GM19328 (cell line): ENCODE measurements around the gene PRR9.
"Not testable (repeated sequence)": the region's sequence is repeated elsewhere in the genome, so short reads cannot be mapped to it uniquely, and the experiment has no call there.

Source experiments
- ATAC-seq: cut with Tn5 transposase; IDR thresholded peaks from one replicate; pipeline ENCODE4 v1.9.1; 2021; ENCODE audit warnings: mild to moderate bottlenecking, moderate library complexity; ENCODE audit not compliant: unreplicated experiment

Gene PRR9

DNA sequence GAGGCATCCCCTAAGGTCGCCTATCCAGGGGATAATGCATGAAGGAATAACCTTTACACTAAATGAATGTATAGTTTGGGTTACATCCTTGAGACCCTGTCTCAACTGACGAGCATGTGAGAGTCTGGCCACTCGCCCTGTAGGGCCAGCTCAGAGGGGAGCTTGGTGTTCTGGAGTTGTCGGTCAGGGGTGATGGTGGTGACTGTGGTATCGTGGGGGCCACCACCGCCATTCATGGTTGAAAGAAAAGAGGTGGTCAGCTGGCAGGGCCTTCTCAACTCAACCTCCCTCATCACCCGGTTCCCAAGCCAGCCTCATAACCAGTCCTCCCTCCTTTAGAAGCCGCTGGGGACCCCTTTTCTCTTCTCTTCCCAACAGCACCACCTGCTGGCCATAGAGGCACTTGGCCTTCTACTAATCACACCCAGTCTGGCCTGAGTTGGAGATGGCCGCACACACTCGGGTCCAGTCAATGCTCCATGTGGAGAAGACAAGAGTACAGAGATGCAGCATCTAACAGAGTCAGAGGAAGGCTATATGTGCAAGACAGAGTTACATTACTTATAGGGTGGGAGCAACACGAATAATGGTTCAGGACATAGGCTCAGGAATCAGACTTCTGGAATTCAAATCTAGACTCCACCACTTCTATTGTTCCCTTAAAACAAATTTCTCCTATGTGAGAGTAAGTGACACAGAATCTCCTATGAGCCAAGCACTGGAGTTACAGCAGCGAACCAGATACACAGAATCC is 11.9 kb downstream of the PRR9 start:
- ATAC-seq = not testable (repeated sequence)

DNA sequence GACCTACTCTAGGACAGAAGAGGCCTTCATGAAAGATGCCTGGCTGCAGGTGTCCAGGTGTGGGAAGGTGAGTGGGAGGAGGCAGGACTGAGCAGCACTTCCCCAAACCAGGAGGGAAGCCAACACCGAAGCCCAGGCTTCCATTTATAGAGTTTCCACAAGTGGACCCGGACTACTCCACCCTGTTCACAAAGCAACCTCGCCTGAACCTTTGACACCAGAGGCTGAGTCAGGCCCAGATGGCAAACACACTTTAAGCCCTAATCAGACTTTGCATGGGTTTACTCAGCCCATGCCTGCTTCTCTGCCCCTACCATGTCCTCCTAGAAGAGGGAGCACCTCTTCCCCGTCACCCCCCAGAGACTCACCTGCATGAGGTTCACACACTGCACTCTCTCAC is 14.0 kb downstream of the PRR9 start:
- ATAC-seq = no peak

DNA sequence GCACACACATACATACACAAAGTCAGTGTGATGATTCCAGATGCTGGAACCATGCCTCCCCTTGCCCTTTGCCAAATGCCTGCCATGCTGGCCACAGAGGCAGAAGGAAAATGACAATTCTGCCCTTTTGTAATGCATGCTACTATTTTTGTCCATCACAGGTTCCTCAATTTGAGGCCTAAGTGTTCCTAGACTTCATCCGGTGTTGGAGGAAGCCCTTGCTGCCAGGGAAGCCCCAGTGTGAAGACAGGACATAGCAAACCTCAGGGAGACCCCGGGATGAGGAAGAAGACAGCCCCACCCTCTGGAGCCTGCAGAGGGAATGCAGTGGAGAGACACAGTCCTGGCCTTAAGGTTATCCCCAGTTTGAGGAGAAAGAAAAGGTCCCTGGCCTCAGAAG is 14.4 kb downstream of the PRR9 start:
- no peak for ATAC-seq

DNA sequence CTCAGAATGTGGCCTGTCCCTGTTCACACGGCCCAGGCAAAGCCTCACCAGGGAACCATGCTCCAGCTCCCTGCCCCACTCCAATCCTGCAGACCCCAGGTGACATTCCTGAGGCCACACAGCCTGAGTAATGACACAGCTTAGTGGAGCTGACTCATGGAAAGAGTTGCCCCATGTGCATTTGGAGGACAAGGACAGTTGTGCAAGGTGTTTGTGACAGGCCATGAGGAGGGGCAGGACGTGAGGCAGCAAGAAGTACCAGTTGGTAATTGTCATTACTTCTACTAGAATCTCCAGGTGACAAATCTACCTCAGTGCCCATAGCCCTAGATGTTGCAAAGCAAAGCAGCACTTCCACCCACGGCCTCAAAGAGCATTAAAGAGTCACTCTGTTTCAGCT is 15.2 kb downstream of the PRR9 start:
- no peak for ATAC-seq

DNA sequence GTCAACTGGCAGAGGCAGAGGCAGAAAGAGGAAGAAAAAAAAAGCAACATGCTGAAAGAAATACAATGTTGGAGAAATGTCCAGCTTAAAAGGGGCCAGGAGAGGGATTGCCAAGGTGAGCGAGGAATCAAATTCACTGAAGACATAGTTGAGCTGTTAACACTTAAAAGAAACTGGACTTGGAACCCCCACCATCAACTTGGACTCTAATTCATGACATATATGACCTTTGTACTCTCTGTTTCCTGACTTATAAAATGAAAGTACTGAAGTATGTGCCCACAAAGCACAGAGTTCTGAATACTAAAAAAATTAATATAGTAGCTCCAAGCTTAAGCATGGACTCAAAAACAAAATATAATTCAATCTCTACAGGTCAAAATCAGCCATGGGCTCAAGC is 16.1 kb downstream of the PRR9 start:
- ATAC-seq = no peak

DNA sequence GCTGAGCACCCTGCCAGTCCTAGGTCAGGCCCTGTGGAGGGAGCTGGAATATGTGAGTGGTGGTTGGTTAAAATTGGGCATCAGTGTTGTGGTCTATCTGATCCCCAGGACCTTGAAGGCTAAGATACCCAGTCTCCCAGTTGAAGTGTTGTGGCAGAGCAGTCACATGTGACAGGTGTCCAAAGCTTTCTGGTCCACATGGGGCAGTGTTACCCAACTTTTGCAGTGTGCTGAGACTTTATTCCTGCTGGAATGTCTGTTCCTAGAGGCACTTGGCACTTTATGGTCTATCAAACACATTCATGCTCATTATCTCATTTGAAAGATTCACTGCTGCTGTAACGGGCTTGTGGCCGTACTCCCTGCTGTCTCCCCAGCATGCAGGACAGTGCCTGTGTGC is 21.1 kb downstream of the PRR9 start:
- ATAC-seq = no peak

DNA sequence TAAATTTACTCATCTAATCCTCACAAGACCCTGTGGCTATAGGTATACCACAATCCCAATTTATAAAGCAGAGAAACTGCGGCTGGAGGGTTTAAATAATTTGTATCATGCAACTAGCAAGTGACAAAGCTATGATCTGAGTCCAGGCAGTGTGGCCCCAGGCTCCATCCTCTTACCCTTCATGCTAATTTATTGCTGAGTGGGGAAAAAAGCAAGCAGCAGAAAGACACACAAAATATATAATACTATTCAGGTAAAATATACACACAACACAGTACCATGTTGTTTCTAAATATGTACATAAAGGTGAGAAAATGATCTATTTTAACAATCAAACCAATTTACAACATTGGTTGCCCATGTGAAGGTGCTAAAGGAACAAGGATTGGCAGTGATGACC is 24.8 kb downstream of the PRR9 start:
- no peak for ATAC-seq

DNA sequence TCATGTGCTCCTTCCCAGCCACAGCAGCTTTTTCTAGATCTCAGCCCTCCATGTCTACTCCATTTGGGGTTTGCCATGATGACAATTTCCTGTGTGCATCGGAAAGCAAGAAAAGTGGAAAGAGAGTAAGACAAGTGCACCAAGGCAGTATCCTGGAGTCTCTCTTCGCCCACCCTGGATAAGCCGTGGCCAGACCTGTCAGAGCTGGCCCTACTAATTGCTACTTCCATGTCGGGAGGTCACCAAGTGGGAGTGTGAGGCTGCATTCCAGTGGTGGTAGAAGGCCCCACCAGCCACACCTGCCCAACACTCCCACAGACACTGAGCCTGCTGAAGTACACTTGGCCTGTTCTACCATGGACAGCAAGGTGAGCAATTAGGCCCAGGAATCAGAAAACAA is 28.1 kb downstream of the PRR9 start:
- no peak for ATAC-seq

DNA sequence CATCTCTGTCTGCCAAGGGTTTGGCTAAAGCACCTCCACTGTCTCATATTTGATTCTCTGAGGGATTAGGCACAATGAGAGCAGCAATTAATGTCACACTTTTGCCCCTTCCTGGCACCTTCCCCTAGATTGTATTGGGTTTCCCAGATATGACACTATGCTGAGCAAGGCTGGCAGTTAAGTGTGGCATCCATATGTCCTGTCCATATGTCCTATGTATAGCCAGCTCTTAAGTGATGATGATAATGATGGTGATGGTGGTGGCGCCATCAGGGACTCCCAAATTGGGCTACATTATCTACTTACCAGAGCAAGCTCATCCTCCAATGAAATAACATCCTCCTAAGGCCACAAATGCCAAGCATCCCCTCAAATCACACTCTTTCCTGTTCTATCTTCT is 28.6 kb downstream of the PRR9 start:
- no peak for ATAC-seq

DNA sequence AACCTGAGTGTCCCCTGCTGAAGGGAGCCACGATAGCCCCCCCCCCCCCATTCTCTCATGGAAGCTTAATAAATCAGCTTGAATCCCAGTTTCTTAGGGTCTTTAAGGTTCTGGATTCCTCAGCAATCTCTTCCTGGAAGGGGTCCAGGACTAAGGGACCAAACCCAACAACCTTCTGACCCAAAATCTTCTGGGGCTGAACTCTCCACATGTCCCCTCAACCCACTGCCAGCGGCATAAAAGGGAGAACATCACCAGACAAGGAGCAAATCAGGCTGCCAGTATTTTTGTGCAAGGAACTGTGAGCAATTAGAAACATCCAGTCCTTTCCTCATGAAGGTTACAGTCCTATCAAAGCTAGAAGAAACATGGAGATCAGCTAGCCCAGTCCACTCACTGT is 29.4 kb downstream of the PRR9 start:
- no peak for ATAC-seq

DNA sequence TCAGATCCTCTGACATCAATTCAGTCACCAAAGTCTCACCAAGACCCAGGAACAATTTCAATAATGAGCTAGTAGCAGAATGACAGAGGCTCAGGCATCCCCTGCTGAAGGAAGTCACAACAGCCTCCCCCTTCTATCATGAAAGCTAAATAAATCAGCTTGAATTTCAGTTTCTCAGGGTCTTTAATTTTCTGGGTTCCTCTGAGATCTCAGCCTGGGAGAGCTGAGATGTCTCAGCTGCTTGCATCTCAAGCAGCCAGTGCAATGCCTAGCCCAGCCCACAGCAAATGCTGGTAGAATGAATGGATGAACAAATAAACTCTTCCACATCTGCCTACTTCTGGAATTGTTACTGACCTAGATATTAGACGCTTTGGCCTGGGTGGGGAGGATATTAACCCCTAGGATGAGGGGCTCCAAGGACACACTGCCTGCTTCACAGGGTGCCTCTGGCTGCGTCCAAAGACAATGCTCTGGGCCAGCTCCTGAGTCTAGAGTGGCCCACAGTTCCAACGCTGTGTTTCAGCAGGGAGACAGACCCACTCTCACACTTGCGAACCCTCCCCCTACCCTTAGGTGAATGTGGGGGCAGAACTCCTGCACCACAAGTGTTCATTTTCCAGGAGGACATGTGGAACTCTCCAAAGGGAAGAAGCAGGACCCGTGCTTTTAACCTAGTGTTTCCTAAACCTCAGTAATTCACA is 30.9 kb downstream of the PRR9 start:
- no peak for ATAC-seq

DNA sequence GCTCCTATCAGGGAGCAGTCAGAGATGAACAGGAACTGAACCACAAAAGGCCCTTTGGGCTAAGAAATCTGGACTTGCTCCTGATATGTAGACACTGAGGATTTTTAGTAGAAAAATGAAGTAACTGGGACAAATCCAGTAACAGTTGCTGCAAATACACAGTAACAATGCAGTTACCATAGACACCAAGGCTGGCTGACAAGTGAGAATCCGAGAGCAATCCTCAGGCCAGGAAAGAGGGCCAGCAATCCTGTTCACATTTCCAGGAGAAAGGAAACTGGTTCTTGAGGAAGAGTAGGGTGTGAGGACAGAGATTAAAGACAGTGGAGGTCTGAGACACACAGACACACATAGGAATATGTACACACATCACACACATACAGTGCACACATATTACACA is 32.8 kb downstream of the PRR9 start:
- ATAC-seq = no peak

DNA sequence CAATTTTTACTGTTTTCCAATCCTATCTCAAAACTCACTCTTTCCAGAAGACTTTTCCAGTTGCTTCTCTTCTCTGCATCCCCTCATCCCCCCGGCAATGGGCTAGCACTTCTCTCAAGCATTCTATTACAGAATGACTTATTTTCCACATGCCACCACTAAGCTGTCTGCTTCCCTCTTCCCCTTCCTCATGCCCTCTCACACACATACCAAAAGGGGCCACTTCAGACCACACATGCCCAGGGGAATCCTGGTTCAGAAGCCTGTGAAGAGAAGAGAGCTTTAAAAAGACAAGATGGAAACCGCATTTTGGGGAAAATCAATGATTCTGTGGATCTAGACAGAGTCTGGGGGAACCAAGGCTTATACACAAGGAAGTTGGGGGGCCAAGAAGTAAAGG is 33.7 kb downstream of the PRR9 start:
- no peak for ATAC-seq

DNA sequence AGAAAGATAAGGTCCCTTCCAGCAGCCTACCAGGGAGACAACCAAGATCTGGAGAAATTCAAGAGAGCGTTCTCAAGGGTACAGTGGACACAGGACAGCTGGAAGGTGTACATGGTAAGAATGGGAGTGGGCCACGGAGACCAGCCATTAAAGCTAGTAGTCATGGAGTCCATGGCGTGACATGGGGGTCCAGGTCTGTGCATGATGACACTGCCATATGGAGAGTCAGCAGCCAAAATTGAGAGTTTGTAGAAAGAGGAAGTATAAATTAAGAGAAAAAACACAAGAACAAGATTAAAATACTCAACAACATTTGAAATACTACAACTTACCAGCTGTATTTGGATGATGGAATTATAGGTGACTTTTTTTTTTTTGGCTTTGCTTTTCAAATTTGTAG is 34.2 kb downstream of the PRR9 start:
- no peak for ATAC-seq

DNA sequence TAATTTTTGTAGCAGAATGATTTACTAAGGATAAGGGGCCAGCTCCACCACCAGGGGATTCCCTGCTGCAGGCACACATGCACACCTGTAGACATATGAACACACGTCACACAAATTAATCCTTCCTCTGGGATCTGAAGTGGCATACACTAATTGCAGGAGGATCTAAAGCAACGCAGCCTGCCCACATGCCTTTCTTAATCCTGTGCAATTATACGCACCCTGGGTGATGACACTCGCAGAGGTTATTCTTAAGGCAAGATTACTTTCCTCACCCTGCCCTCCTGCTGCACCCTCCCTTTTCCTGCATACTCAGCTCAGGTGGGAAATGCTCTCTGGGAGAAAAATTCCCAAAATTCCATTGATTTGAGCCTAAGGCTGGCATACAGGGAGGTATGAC is 34.6 kb downstream of the PRR9 start:
- ATAC-seq = no peak

DNA sequence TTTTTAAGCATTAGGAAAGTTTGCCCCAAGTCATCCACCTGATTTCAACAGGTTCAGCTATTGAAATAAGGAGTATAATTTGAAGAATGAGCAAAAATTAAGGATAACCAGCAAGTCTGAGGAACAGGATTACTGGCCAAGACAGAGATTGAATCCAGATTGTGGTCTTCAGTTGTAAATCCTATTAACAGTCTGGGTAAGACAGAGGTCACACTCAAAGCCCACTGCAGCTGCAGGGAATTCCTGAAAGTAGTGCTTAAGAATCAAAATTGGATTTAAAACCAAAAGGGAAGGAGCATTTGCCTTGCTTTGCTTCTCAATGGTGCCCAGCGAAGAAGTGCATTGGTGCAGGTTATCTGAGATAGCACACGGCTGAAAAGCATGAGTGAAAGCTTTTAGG is 35.7 kb downstream of the PRR9 start:
- no peak for ATAC-seq

DNA sequence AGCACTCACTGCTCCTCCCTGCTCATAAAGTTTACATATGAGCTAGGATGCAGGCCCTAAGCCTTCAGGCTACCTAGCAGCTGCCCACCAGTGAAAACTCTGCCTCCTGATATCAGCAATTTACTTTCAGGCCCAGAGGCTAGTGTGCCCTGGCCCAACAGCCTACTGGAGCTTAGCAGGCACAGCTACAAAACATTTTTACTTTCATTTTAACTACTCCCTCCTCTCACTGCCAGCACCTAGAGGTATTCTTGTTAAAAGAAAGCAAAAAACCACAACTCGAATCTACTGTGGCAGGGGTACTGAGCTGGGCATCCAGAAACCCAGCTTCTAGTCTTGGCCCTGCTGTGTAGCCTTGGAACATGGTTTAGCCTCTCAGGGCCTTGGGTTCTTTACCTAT is 36.3 kb downstream of the PRR9 start:
- no peak for ATAC-seq

DNA sequence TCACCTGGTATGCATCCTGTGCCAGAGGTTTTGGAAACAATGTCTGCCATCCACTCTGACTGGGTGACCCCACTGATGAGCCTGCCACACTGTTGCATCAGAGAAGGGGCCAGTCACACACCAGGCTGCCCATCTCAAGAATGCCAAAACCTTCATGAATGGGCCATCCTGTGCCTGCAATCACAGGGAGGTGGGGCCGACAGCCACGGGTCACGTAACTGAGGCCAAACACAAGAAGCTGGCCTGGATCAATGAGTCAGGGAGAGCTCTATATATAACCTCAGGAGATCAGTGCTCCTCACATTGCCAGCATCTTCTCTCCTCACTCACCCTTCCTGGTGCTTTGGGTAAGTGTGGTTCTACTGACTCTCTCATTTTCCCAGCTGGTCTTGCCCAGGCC is 42.0 kb downstream of the PRR9 start, which contains the start of gene LORICRIN:
Gene LORICRIN (plus strand): TSS at position 301 of the 400 bp plus-strand sequence. CDS start 1,263 bp downstream, outside the sequence.
- no peak for ATAC-seq

DNA sequence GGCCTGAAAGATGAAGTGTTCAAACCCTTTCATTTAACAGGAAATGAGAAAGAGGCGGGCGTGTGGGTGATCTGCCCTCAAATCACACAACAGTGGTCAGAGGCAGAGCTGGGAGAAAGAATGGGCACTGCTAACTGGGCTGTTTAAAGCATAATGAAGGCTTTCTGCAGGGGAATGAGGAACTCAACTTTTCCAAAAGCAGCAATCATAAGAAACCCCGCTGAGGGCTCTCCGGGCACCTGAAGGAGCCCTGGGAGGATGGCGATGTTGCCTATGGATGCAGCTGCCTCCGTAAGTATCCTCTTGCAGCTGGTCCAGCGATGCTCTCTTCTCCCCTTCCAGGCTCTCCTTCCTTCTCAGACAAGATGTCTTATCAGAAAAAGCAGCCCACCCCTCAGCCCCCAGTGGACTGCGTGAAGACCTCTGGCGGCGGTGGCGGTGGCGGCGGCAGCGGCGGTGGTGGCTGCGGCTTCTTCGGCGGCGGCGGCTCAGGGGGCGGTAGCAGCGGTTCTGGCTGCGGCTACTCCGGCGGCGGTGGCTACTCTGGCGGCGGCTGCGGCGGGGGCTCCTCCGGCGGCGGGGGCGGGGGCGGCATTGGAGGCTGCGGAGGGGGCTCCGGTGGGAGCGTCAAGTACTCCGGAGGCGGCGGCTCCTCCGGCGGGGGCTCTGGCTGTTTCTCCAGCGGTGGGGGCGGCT is 43.3 kb downstream of the PRR9 start:
- no peak for ATAC-seq

DNA sequence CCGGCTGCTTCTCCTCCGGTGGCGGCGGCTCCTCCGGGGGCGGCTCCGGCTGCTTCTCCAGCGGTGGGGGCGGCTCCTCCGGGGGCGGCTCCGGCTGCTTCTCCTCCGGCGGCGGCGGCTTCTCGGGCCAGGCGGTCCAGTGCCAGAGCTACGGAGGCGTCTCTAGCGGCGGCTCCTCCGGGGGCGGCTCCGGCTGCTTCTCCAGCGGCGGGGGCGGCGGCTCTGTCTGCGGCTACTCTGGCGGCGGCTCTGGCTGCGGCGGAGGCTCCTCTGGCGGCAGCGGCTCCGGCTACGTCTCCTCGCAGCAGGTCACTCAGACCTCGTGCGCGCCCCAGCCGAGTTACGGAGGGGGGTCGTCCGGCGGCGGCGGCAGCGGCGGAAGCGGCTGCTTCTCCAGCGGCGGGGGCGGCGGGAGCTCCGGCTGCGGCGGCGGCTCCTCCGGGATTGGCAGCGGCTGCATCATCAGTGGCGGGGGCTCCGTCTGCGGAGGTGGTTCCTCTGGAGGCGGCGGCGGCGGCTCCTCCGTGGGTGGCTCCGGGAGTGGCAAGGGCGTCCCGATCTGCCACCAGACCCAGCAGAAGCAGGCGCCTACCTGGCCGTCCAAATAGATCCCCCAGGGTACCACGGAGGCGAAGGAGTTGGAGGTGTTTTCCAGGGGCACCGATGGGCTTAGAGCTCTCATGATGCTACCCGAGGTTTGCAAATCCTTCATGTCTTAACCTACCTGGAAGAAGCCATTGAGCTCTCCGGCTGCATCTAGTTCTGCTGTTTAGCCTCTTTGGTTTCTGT is 44.1 kb downstream of the PRR9 start:
- no peak for ATAC-seq

DNA sequence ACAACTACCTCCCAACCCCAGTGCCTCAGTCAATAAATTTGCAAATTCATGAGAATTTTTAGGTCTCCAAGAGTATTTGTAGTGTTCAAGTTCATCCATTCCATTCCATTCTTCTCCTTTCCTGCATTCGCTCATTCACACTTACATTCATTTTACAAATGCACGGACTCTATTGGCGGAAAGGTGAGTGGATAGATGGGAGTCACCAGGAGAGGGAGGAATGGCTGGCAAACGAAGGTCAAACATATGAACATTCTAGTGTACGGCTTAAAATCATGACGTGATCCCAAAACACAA is 44.6 kb downstream of the PRR9 start:
- no peak for ATAC-seq
